Liver (tissue), 9 donors: ENCODE results near the gene LAMB4. TPM values are rescaled to one million over a fixed set of nuclear protein-coding genes. Genes with fewer than 3 reads are reported as not detected.

ENCODE experiments used
- DNase-seq: peaks from one replicate; pipeline ENCODE4 v3.0.0-alpha.2; 2017; ENCODE audit warnings: low spot score
- H3K27ac ChIP-seq, 2 donors: one replicate each; pipeline ENCODE4 v1.7.0; 2013; ENCODE audit warnings: inconsistent platforms in 2 of 2, low read length in 2 of 2, control low read depth in 1 of 2, low read depth in 1 of 2, mild to moderate bottlenecking in 1 of 2
- H3K27me3 ChIP-seq, 4 donors: one replicate each; pipeline versions ENCODE4 v1.6.1 to v1.7.0; 2013; ENCODE audit warnings: low read length in 3 of 4, inconsistent platforms in 1 of 4, mild to moderate bottlenecking in 1 of 4, moderate library complexity in 1 of 4; ENCODE audit not compliant: control insufficient read depth in 4 of 4, insufficient read depth in 4 of 4
- H3K36me3 ChIP-seq, 4 donors: one replicate each; pipeline versions ENCODE4 v1.6.1 to v1.7.0; 2013; ENCODE audit warnings: low read length in 3 of 4, mild to moderate bottlenecking in 3 of 4, low read depth in 1 of 4, moderate library complexity in 1 of 4; ENCODE audit not compliant: control insufficient read depth in 4 of 4, insufficient read depth in 3 of 4
- H3K4me1 ChIP-seq, 4 donors: one replicate each; pipeline versions ENCODE4 v1.6.1 to v1.7.0; 2013; ENCODE audit warnings: low read length in 3 of 4, mild to moderate bottlenecking in 3 of 4, moderate library complexity in 1 of 4; ENCODE audit not compliant: control insufficient read depth in 4 of 4, insufficient read depth in 4 of 4
- H3K4me3 ChIP-seq, 3 donors: one replicate each; pipeline versions ENCODE4 v1.6.1 to v1.7.0; 2013; ENCODE audit warnings: low read length in 3 of 3, control low read depth in 1 of 3, low read depth in 1 of 3, mild to moderate bottlenecking in 1 of 3
- H3K9ac ChIP-seq, 2 donors: one replicate each; pipeline ENCODE4 v1.7.0; 2013; ENCODE audit warnings: low read length in 2 of 2, mild to moderate bottlenecking in 2 of 2, moderate library complexity in 2 of 2, control low read depth in 1 of 2, low read depth in 1 of 2
- H3K9me3 ChIP-seq, 4 donors: one replicate each; pipeline versions ENCODE4 v1.6.1 to v1.7.0; 2013; ENCODE audit warnings: low read length in 3 of 4; ENCODE audit not compliant: control insufficient read depth in 4 of 4
- EGR1 ChIP-seq, 2 donors: IDR thresholded peaks; 2 replicates each; pipeline ENCODE4 v1.6.1; 2016 to 2018; ENCODE audit warnings: antibody characterized with exemption in 2 of 2, low read depth in 2 of 2
- FOXA1 ChIP-seq: IDR thresholded peaks from 2 replicates; pipeline ENCODE4 v1.6.1; 2016; ENCODE audit warnings: antibody characterized with exemption
- FOXA2 ChIP-seq: IDR thresholded peaks from 2 replicates; pipeline ENCODE4 v1.6.1; 2016; ENCODE audit warnings: antibody characterized with exemption
- GABPA ChIP-seq, 2 donors: IDR thresholded peaks in 1 of 2; conservative IDR thresholded peaks in 1 of 2; 2 replicates each; pipeline ENCODE4 v1.6.1; 2016; ENCODE audit warnings: antibody characterized with exemption in 2 of 2, mild to moderate bottlenecking in 1 of 2, moderate library complexity in 1 of 2
- HNF4A ChIP-seq, 2 donors: conservative IDR thresholded peaks; 2 replicates each; pipeline ENCODE4 v1.6.1; 2016; ENCODE audit warnings: antibody characterized with exemption in 2 of 2, mild to moderate bottlenecking in 2 of 2
- HNF4G ChIP-seq: IDR thresholded peaks from 2 replicates; pipeline ENCODE4 v1.6.1; 2016; ENCODE audit warnings: antibody characterized with exemption
- JUND ChIP-seq, 2 donors: IDR thresholded peaks; 2 replicates each; pipeline ENCODE4 v1.6.1; 2016; ENCODE audit warnings: antibody characterized with exemption in 2 of 2
- MAX ChIP-seq: IDR thresholded peaks from 2 replicates; pipeline ENCODE4 v1.6.1; 2016; ENCODE audit warnings: antibody characterized with exemption
- RAD21 ChIP-seq, 2 donors: IDR thresholded peaks; 2 replicates each; pipeline ENCODE4 v1.6.1; 2016; ENCODE audit warnings: antibody characterized with exemption in 2 of 2, mild to moderate bottlenecking in 2 of 2
- REST ChIP-seq: IDR thresholded peaks from 2 replicates; pipeline ENCODE4 v1.6.1; 2016; ENCODE audit warnings: antibody characterized with exemption, mild to moderate bottlenecking
- RXRA ChIP-seq, 2 donors: IDR thresholded peaks; 2 replicates each; pipeline ENCODE4 v1.6.1; 2017 to 2018; ENCODE audit warnings: antibody characterized with exemption in 2 of 2, mild to moderate bottlenecking in 1 of 2
- SP1 ChIP-seq: IDR thresholded peaks from 2 replicates; pipeline ENCODE4 v1.6.1; 2018; ENCODE audit warnings: antibody characterized with exemption, mild to moderate bottlenecking
- TAF1 ChIP-seq: conservative IDR thresholded peaks from 2 replicates; pipeline ENCODE4 v1.6.1; 2016; ENCODE audit warnings: antibody characterized with exemption, mild to moderate bottlenecking
- YY1 ChIP-seq: IDR thresholded peaks from 2 replicates; pipeline ENCODE4 v1.6.1; 2016; ENCODE audit warnings: antibody characterized with exemption, mild to moderate bottlenecking
- ZBTB33 ChIP-seq: IDR thresholded peaks from 2 replicates; pipeline ENCODE4 v1.6.1; 2016; ENCODE audit warnings: antibody characterized with exemption
- WGBS: extraction: QIAGEN DNeasy Blood & Tissue Kit; methylation state at CpG from one replicate; pipeline ENCODE4 v1.1.7; 2013; 5-methylcytosine and 5-hydroxymethylcytosine counted together
- polyA plus RNA-seq, 2 donors: library from polyadenylated mRNA; stranded (reverse) in 1 of 2; unstranded in 1 of 2; fragments of 200-250 nt in 1 of 2; fragments of >200 nt in 1 of 2; fragmentation: Nextera tagmentation in 1 of 2; extraction: Ambion mirVana in 1 of 2; gene quantifications; one replicate each; pipeline versions ENCODE4 v1.2.1 to v1.2.3, GENCODE V29; 2013 to 2015
- total RNA-seq, 2 donors: library from RNA; depleted of rRNA; stranded (reverse); fragments of >200 nt; gene quantifications; one replicate each; pipeline ENCODE4 v1.2.3, GENCODE V29; 2014
- TF ChIP-seq, protein P1 (sequence below): fragments of 150-350 bp; IDR thresholded peaks from 2 replicates; pipeline ENCODE4 v1.5.1; 2017; ENCODE audit warnings: improper control_type of control experiment, low read depth, low read length; ENCODE audit not compliant: missing input control
- TF ChIP-seq, protein P2 (sequence below): IDR thresholded peaks from 2 replicates; pipeline ENCODE4 v1.6.1; 2016; ENCODE audit warnings: antibody characterized with exemption
- donor health status: healthy.
- donor health status: healthy.
- donor health status: healthy.
- donor health status: healthy.
- donor health status: healthy.

Gene LAMB4
- total and polyA plus RNA-seq, 4 donors = under 0.01 to 0.03 TPM; not detected in 2

DNA sequence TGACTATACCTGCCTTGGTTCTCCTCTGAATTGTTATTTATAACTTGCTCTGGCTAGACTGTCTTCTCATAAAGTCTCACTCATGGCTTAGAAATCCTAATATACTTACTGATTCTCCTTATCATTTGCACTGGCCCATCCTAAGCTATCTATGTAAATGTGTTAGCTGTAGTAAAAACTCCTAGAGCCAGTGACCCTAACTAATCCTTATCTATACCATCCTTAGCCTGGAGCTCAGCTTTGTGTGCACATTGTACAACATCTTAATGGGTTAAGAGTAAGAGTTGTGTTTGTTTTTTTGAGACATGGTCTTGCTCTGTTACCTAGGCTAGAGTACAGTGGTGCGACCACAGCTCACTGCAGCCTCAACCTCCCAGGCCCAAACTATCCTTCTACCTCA lies 40.8 kb downstream of the LAMB4 start:
- WGBS = 97% methylated on average over 1 of the region's 1 CpG
- no peak overlapping the region for H3K27ac ChIP-seq
- no peaks in the 10 kb centered on the region for H3K36me3 ChIP-seq
- no peaks in the 10 kb centered on the region for H3K27me3 ChIP-seq
- no peak overlapping the region for H3K4me3 ChIP-seq
- H3K4me1 ChIP-seq = peaks cover 3 to 6% (median 5%) of the 10 kb centered on the region in 4 donors
- no peaks in the 10 kb centered on the region for H3K9me3 ChIP-seq
- H3K9ac ChIP-seq = no peak overlapping the region
- no peak for DNase-seq
- TF ChIP-seq FOXA1 = no peak
- no peak for TF ChIP-seq FOXA2
- no peak for TF ChIP-seq JUND (IDR thresholded peaks at IDR 0.05)
- no peak for TF ChIP-seq YY1
- no peak for TF ChIP-seq TAF1
- no peak for TF ChIP-seq MAX
- TF ChIP-seq, protein P1, sequence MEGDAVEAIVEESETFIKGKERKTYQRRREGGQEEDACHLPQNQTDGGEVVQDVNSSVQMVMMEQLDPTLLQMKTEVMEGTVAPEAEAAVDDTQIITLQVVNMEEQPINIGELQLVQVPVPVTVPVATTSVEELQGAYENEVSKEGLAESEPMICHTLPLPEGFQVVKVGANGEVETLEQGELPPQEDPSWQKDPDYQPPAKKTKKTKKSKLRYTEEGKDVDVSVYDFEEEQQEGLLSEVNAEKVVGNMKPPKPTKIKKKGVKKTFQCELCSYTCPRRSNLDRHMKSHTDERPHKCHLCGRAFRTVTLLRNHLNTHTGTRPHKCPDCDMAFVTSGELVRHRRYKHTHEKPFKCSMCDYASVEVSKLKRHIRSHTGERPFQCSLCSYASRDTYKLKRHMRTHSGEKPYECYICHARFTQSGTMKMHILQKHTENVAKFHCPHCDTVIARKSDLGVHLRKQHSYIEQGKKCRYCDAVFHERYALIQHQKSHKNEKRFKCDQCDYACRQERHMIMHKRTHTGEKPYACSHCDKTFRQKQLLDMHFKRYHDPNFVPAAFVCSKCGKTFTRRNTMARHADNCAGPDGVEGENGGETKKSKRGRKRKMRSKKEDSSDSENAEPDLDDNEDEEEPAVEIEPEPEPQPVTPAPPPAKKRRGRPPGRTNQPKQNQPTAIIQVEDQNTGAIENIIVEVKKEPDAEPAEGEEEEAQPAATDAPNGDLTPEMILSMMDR = no peak
- no peak for TF ChIP-seq REST
- TF ChIP-seq RXRA (IDR thresholded peaks at IDR 0.05) = no peak
- TF ChIP-seq RAD21 (IDR thresholded peaks at IDR 0.05) = no peak
- TF ChIP-seq, protein P2, sequence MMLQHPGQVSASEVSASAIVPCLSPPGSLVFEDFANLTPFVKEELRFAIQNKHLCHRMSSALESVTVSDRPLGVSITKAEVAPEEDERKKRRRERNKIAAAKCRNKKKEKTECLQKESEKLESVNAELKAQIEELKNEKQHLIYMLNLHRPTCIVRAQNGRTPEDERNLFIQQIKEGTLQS = no peak
- TF ChIP-seq SP1 = no peak
- TF ChIP-seq GABPA (IDR thresholded peaks at IDR 0.05 in 1 of 2, conservative IDR thresholded peaks at IDR 0.05 in 1 of 2) = no peak
- TF ChIP-seq HNF4A (conservative IDR thresholded peaks at IDR 0.05) = no peak

GRCh38 chr7:108088729-108089128 lies 41.4 kb downstream of the LAMB4 start:
- H3K27ac ChIP-seq = no peak overlapping the region
- H3K9ac ChIP-seq = no peak overlapping the region
- TF ChIP-seq HNF4G (no peak), EGR1 (IDR thresholded peaks at IDR 0.05; ENCODE audit: low read depth in 2 of 2) (no peak), RAD21 (IDR thresholded peaks at IDR 0.05) (no peak), HNF4A (conservative IDR thresholded peaks at IDR 0.05) (no peak), REST (no peak), RXRA (IDR thresholded peaks at IDR 0.05) (no peak), SP1 (no peak), ZBTB33 (no peak), GABPA (IDR thresholded peaks at IDR 0.05 in 1 of 2, conservative IDR thresholded peaks at IDR 0.05 in 1 of 2) (no peak), JUND (IDR thresholded peaks at IDR 0.05) (no peak), FOXA2 (no peak)
- TF ChIP-seq, protein P2 = no peak
- no peaks in the 10 kb centered on the region for H3K9me3 ChIP-seq
- no peaks in the 10 kb centered on the region for H3K27me3 ChIP-seq
- H3K4me1 ChIP-seq = peaks cover 0 to under 1% (median 0%) of the 10 kb centered on the region in 4 donors
- no peak for DNase-seq
- no peaks in the 10 kb centered on the region for H3K36me3 ChIP-seq
- no peak overlapping the region for H3K4me3 ChIP-seq
